ENCODE data around the gene MRPL22. TPM values are rescaled to one million over a fixed set of nuclear protein-coding genes. Genes with fewer than 3 reads are reported as not detected.
A peak's percentile ranks its signal among the peaks of the same experiment; 100 is the strongest.

Gene MRPL22
- total and polyA plus RNA-seq, 2 of the 4 experiments (the other 2 are of a cell fraction): 13.3 to 58.0 TPM

DNA sequence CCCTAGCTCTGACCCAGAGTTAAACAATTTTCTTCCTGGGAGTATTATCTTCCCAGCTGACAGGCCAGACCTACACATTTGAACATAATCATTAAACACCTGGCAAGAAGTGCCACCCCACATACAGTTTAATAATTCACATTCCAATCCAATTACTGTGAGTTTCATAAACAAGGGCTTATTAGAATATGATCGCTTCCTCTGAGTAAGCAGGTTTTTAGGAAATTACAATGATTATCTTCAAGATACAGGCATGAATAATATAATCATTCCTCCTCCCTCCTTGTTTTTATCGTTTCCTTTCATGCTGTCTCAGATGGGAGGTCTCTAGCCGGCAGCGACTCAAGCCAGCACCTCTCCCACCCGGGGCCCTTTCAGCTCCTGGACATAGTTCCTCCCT, 56.9 kb downstream of the MRPL22 start:
- DNase-seq: peak; percentile 11

More for the DNA sequence above, 56.9 kb downstream of the MRPL22 start:
- no peak overlapping the region for H2AK9ac ChIP-seq (replicated peaks; ENCODE audit: low read depth, low read length, poor library complexity)
- no peak overlapping the region for H2AK5ac ChIP-seq (ENCODE audit: low read depth, low read length)
- H2AFZ ChIP-seq (replicated peaks; ENCODE audit: low read length, poor library complexity): no peak overlapping the region
- H2BK20ac ChIP-seq (ENCODE audit: low read depth, low read length): no peak overlapping the region
- H3K4ac ChIP-seq (ENCODE audit: low read depth, low read length): no peak overlapping the region
- no peak overlapping the region for H3K9ac ChIP-seq (ENCODE audit: low read depth, low read length)
- POLR2A ChIA-PET (ENCODE audit: unreplicated experiment): no interaction called here
- H3K4me2 ChIP-seq (ENCODE audit: low read depth, low read length): no peak overlapping the region
- H3K9me1 ChIP-seq (ENCODE audit: insufficient read depth, low read length): no peaks in the 10 kb centered on the region
- no peaks in the 10 kb centered on the region for H3K79me1 ChIP-seq (ENCODE audit: low read depth in 1 of 2, low read length in 2 of 2)
- no CpG with 5 or more reads among the region's 5 CpGs for WGBS, 2 experiments (ENCODE audit: extremely low coverage in 2 of 2, insufficient read length in 1 of 2)
- no peak overlapping the region for H4K5ac ChIP-seq (ENCODE audit: low read depth, low read length)
- intact Hi-C loops (cut with micrococcal nuclease) (no loop called here), dilution Hi-C loops (cut with HindIII; ENCODE audit: low sequenced_read_pairs, unreplicated experiment) (no loop called here), in situ Hi-C loops (cut with MboI; ENCODE audit: low sequenced_read_pairs) (no loop called here)
- no peaks in the 10 kb centered on the region for H4K20me1 ChIP-seq (ENCODE audit: insufficient read depth, low read length)
- H3K56ac ChIP-seq (ENCODE audit: extremely low read depth, insufficient read depth, low read length): no peak overlapping the region
- no peak overlapping the region for H2BK120ac ChIP-seq (ENCODE audit: low read depth, low read length)
- H3K27me3 ChIP-seq (ENCODE audit: control insufficient read depth, insufficient read depth, low read length): no peaks in the 10 kb centered on the region
- no TSS peak for BruUV-seq (replicated peaks)
- H3K23ac ChIP-seq (ENCODE audit: low read depth, low read length): no peak overlapping the region
- ATAC-seq (ENCODE audit: low read depth): peak; percentile 48; the same call in 1 of the 2 replicates
- no peak overlapping the region for H3K18ac ChIP-seq (ENCODE audit: low read depth, low read length)
- no peak overlapping the region for H4K91ac ChIP-seq (ENCODE audit: insufficient read depth, low read depth, low read length)
- H3K14ac ChIP-seq (replicated peaks; ENCODE audit: low read depth, low read length): no peak overlapping the region
- no peak overlapping the region for H3K4me3 ChIP-seq (ENCODE audit: insufficient read depth, low read depth, low read length)
- no peaks in the 10 kb centered on the region for H3K9me3 ChIP-seq (ENCODE audit: control insufficient read depth, insufficient read depth, low read length)
- no peaks in the 10 kb centered on the region for H3K4me1 ChIP-seq (ENCODE audit: control insufficient read depth, insufficient read depth, low read length)
- H2BK5ac ChIP-seq (ENCODE audit: low read depth, low read length, poor library complexity, severe bottlenecking): no peak overlapping the region
- no peak overlapping the region for H3K27ac ChIP-seq (ENCODE audit: insufficient read depth, low read length)
- H3K36me3 ChIP-seq (ENCODE audit: control insufficient read depth, insufficient read depth, low read length): no peaks in the 10 kb centered on the region
- H4K8ac ChIP-seq (ENCODE audit: low read depth in 2 of 2, low read length in 2 of 2): no peak overlapping the region
- no peak overlapping the region for H2BK15ac ChIP-seq (ENCODE audit: low read depth, low read length)
- TF ChIP-seq, protein P1, sequence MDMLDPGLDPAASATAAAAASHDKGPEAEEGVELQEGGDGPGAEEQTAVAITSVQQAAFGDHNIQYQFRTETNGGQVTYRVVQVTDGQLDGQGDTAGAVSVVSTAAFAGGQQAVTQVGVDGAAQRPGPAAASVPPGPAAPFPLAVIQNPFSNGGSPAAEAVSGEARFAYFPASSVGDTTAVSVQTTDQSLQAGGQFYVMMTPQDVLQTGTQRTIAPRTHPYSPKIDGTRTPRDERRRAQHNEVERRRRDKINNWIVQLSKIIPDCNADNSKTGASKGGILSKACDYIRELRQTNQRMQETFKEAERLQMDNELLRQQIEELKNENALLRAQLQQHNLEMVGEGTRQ (IDR thresholded peaks at IDR 0.05; ENCODE audit: low read depth, low read length): no peak
- TF ChIP-seq SMC3 (IDR thresholded peaks at IDR 0.05; ENCODE audit: low read depth, low read length) (no peak), MXI1 (IDR thresholded peaks at IDR 0.05; ENCODE audit: borderline replicate concordance, low read depth, low read length) (no peak), BHLHE40 (IDR thresholded peaks at IDR 0.05; ENCODE audit: low read depth, low read length) (no peak), CHD1 (IDR thresholded peaks at IDR 0.05; ENCODE audit: low read depth, low read length) (no peak), CEBPB (IDR thresholded peaks at IDR 0.05; ENCODE audit: low read depth, low read length) (no peak), RAD21 (IDR thresholded peaks at IDR 0.05; ENCODE audit: low read length) (no peak), NFE2L2 (IDR thresholded peaks at IDR 0.05; ENCODE audit: low read depth, low read length) (no peak), RFX5 (IDR thresholded peaks at IDR 0.05; ENCODE audit: low read depth, low read length) (no peak), FOS (IDR thresholded peaks at IDR 0.05; ENCODE audit: low read depth, low read length) (no peak), MAFK (IDR thresholded peaks at IDR 0.05; ENCODE audit: low read depth, low read length) (no peak), POLR2A (IDR thresholded peaks at IDR 0.05; ENCODE audit: low read depth, low read length) (no peak), MAZ (IDR thresholded peaks at IDR 0.05; ENCODE audit: borderline replicate concordance, low read depth, low read length) (no peak), RCOR1 (IDR thresholded peaks at IDR 0.05; ENCODE audit: insufficient replicate concordance, low read length) (no peak)
- TF ChIP-seq, protein P2, sequence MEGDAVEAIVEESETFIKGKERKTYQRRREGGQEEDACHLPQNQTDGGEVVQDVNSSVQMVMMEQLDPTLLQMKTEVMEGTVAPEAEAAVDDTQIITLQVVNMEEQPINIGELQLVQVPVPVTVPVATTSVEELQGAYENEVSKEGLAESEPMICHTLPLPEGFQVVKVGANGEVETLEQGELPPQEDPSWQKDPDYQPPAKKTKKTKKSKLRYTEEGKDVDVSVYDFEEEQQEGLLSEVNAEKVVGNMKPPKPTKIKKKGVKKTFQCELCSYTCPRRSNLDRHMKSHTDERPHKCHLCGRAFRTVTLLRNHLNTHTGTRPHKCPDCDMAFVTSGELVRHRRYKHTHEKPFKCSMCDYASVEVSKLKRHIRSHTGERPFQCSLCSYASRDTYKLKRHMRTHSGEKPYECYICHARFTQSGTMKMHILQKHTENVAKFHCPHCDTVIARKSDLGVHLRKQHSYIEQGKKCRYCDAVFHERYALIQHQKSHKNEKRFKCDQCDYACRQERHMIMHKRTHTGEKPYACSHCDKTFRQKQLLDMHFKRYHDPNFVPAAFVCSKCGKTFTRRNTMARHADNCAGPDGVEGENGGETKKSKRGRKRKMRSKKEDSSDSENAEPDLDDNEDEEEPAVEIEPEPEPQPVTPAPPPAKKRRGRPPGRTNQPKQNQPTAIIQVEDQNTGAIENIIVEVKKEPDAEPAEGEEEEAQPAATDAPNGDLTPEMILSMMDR (conservative IDR thresholded peaks at IDR 0.05; ENCODE audit: low read depth, low read length): no peak
- TF ChIP-seq, protein P3, sequence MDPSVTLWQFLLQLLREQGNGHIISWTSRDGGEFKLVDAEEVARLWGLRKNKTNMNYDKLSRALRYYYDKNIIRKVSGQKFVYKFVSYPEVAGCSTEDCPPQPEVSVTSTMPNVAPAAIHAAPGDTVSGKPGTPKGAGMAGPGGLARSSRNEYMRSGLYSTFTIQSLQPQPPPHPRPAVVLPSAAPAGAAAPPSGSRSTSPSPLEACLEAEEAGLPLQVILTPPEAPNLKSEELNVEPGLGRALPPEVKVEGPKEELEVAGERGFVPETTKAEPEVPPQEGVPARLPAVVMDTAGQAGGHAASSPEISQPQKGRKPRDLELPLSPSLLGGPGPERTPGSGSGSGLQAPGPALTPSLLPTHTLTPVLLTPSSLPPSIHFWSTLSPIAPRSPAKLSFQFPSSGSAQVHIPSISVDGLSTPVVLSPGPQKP (IDR thresholded peaks at IDR 0.05; ENCODE audit: borderline replicate concordance, low read depth, low read length): no peak
- CTCF ChIA-PET: no interaction called here
